GM23248 (cell line): ENCODE results near the gene CHRM4.

Experiments
- EZH2 ChIP-seq: fragments of 200-600 bp; sonication (generic); IDR thresholded peaks from 2 replicates; pipeline ENCODE4 v1.6.1; 2018; ENCODE audit warnings: antibody characterized with exemption, mild to moderate bottlenecking; ENCODE audit not compliant: insufficient read depth, poor library complexity, severe bottlenecking
- EZH2phosphoT487 ChIP-seq: fragments of 200-600 bp; sonication (generic); IDR thresholded peaks from 2 replicates; pipeline ENCODE4 v1.6.1; 2018; ENCODE audit warnings: antibody characterized with exemption, moderate library complexity, mild to moderate bottlenecking, low read depth; ENCODE audit not compliant: insufficient read depth

DNA sequence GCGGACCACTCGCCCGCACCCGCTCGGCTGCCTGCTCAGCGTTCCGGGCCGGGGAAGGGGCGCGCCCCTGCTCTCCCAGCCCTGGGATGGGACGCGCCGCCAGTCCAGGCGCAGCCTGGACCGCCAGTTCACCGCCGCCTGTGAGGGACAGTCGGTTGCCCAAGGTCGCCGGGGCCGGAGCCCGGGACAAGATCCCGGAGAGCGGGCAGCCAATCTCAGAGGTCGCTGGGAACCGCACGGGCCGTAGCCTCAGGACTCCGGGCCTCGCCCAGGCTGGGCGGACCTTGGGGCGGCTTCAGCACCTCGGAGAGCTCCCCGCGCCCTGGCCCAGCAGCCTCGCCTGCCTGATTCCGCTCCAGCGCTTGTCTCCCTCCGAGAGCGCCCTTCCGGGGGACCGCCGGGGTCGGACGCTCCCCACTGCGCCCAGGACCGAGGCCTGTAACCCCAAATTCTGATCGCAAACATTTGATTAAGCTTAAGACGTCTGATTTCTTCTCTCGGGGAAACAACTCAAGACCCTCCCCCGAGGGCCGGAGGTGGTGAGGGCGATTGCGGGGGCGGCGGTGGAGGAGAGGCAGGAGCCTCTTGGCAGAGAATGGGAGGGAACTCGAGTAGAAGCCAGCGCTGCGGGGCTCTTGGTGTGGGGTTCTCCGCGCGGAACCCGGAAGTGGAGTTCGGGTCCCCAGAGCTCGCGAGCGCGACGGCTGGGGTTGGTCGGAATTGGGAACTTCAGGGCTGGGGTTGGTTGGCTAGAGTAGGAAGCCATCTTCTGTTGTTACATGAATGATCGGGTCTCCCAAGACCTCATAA lies 1.1 kb upstream of the CHRM4 start:
- TF ChIP-seq EZH2: no peak
- no peak for TF ChIP-seq EZH2phosphoT487
